Measurements from ENCODE around the gene PTPN22.
A peak's percentile ranks its signal among the peaks of the same experiment; 100 is the strongest.

Gene PTPN22

GRCh38 chr1:113871597-113872113 lies at the start of gene PTPN22:
Gene PTPN22 (minus strand): TSS chr1:113871712.
- no peak for DNase-seq

GRCh38 chr1:113918243-113918642 lies 46.7 kb upstream of the PTPN22 start:
- no peak for DNase-seq

- no peak for DNase-seq
Observed at GRCh38 chr1:113917400-113918082, 46.0 kb upstream of the PTPN22 start.

- DNase-seq, result no peak
Observed at GRCh38 chr1:113916974-113917373, 45.5 kb upstream of the PTPN22 start.

- no peak for DNase-seq
Observed at GRCh38 chr1:113913887-113914664, 42.6 kb upstream of the PTPN22 start.

- no peak for DNase-seq
Observed at GRCh38 chr1:113913312-113913668, 41.8 kb upstream of the PTPN22 start.

GRCh38 chr1:113912594-113913311 lies 41.2 kb upstream of the PTPN22 start:
- DNase-seq, result no peak

- DNase-seq, result no peak
Observed at GRCh38 chr1:113905435-113905861, 33.9 kb upstream of the PTPN22 start.

GRCh38 chr1:113904674-113905434 lies 33.3 kb upstream of the PTPN22 start, which contains the start of the genes AP4B1 and DCLRE1B:
Gene AP4B1 (minus strand): TSS chr1:113904799. CDS start chr1:113904717, 82 bp downstream.
Gene DCLRE1B (plus strand): TSS chr1:113905326. CDS start chr1:113905587, 261 bp downstream.
- peak; percentile 99 for DNase-seq

- DNase-seq, result peak; percentile 54
Observed at GRCh38 chr1:113904293-113904673, 32.8 kb upstream of the PTPN22 start.

- no peak for DNase-seq
Observed at GRCh38 chr1:113903501-113904292, 32.2 kb upstream of the PTPN22 start.

GRCh38 chr1:113901191-113901590 lies 29.7 kb upstream of the PTPN22 start:
- DNase-seq, result no peak

GRCh38 chr1:113899111-113899510 lies 27.6 kb upstream of the PTPN22 start:
- DNase-seq, result no peak

- no peak for DNase-seq
Observed at GRCh38 chr1:113898241-113898814, 26.8 kb upstream of the PTPN22 start.

- no peak for DNase-seq
Observed at GRCh38 chr1:113895961-113896360, 24.4 kb upstream of the PTPN22 start.

- no peak for DNase-seq
Observed at GRCh38 chr1:113895098-113895497, 23.6 kb upstream of the PTPN22 start.

GRCh38 chr1:113893267-113893666 lies 21.8 kb upstream of the PTPN22 start:
- DNase-seq, result no peak

GRCh38 chr1:113891631-113892220 lies 20.2 kb upstream of the PTPN22 start:
- DNase-seq, result no peak

GRCh38 chr1:113890816-113891215 lies 19.3 kb upstream of the PTPN22 start:
- DNase-seq, result no peak

GRCh38 chr1:113887402-113888175 lies 16.1 kb upstream of the PTPN22 start, which contains the start of gene BCL2L15:
Gene BCL2L15 (minus strand): TSS chr1:113887581. CDS start chr1:113887375, 206 bp downstream.
- DNase-seq, result no peak
